Measurements from ENCODE around the gene EGF.

The EGF gene

DNA sequence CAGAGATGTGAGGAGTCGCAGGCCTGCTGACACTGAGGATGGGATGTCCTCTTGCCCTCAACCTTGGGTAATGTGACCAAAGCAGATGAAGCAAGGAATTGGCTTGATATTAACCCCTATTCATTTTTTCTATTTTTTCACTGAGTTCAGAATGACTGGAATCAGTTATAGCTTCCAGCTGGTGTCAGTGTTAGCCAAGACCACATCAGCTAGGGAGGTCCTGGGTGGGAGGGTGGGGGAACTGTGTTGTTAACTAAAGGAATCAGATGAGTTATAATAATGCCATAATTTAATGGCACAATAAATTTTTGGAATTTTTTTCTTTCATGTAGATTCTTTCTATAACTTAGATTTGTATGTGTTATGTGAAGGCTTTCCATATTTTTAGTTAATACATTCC, 91.9 kb downstream of the EGF start:
- TF ChIP-seq POU6F1 (CRISPR knock-in tag; IDR thresholded peaks at IDR 0.05; ENCODE audit: borderline replicate concordance, low read depth) (no peak), ZNF70 (CRISPR knock-in tag; IDR thresholded peaks at IDR 0.05) (peak; percentile 60; the same call in 1 of the 2 replicates)

GRCh38 chr4:110005461-110006056, 92.9 kb downstream of the EGF start:
- ATAC-seq, result peak; percentile 89
- no peak for TF ChIP-seq ZFP3 (CRISPR knock-in tag; IDR thresholded peaks at IDR 0.05)
- no peak for TF ChIP-seq GLIS3 (CRISPR knock-in tag; IDR thresholded peaks at IDR 0.05)

More for the DNA sequence above, 91.9 kb downstream of the EGF start:
- no peak for ATAC-seq

GRCh38 chr4:110007217-110007616, 94.5 kb downstream of the EGF start:
- no peak for TF ChIP-seq ZFP30 (CRISPR knock-in tag; IDR thresholded peaks at IDR 0.05)
- TF ChIP-seq CSDC2 (CRISPR knock-in tag; IDR thresholded peaks at IDR 0.05), result no peak
- TF ChIP-seq POU6F1 (CRISPR knock-in tag; IDR thresholded peaks at IDR 0.05; ENCODE audit: borderline replicate concordance, low read depth), result no peak
- TF ChIP-seq SNAI2 (CRISPR knock-in tag; IDR thresholded peaks at IDR 0.05), result no peak
- no peak for TF ChIP-seq ZNF8 (CRISPR knock-in tag; IDR thresholded peaks at IDR 0.05)
- no peak for TF ChIP-seq ISL1 (CRISPR knock-in tag; IDR thresholded peaks at IDR 0.05)
- no peak for TF ChIP-seq PPARA (CRISPR knock-in tag; IDR thresholded peaks at IDR 0.05; ENCODE audit: borderline replicate concordance)
- TF ChIP-seq ESRRG (CRISPR knock-in tag; IDR thresholded peaks at IDR 0.05), result no peak
- TF ChIP-seq GLIS3 (CRISPR knock-in tag; IDR thresholded peaks at IDR 0.05), result no peak
- no peak for TF ChIP-seq TCF4 (CRISPR knock-in tag; IDR thresholded peaks at IDR 0.05; ENCODE audit: borderline replicate concordance)
- no peak for TF ChIP-seq OSR1 (CRISPR knock-in tag; IDR thresholded peaks at IDR 0.05)
- no peak for TF ChIP-seq CREB5 (CRISPR knock-in tag; IDR thresholded peaks at IDR 0.05; ENCODE audit: low read depth)
- TF ChIP-seq ARNTL (CRISPR knock-in tag; IDR thresholded peaks at IDR 0.05; ENCODE audit: borderline replicate concordance, low read depth), result no peak
- no peak for TF ChIP-seq ZFP3 (CRISPR knock-in tag; IDR thresholded peaks at IDR 0.05)
- TF ChIP-seq, protein P1, sequence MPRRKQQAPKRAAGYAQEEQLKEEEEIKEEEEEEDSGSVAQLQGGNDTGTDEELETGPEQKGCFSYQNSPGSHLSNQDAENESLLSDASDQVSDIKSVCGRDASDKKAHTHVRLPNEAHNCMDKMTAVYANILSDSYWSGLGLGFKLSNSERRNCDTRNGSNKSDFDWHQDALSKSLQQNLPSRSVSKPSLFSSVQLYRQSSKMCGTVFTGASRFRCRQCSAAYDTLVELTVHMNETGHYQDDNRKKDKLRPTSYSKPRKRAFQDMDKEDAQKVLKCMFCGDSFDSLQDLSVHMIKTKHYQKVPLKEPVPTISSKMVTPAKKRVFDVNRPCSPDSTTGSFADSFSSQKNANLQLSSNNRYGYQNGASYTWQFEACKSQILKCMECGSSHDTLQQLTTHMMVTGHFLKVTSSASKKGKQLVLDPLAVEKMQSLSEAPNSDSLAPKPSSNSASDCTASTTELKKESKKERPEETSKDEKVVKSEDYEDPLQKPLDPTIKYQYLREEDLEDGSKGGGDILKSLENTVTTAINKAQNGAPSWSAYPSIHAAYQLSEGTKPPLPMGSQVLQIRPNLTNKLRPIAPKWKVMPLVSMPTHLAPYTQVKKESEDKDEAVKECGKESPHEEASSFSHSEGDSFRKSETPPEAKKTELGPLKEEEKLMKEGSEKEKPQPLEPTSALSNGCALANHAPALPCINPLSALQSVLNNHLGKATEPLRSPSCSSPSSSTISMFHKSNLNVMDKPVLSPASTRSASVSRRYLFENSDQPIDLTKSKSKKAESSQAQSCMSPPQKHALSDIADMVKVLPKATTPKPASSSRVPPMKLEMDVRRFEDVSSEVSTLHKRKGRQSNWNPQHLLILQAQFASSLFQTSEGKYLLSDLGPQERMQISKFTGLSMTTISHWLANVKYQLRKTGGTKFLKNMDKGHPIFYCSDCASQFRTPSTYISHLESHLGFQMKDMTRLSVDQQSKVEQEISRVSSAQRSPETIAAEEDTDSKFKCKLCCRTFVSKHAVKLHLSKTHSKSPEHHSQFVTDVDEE (CRISPR knock-in tag; IDR thresholded peaks at IDR 0.05), result no peak
- no peak for TF ChIP-seq RARB (CRISPR knock-in tag; IDR thresholded peaks at IDR 0.05)
- TF ChIP-seq ZC3H10 (CRISPR knock-in tag; IDR thresholded peaks at IDR 0.05), result no peak
- no peak for TF ChIP-seq TOX (CRISPR knock-in tag; IDR thresholded peaks at IDR 0.05; ENCODE audit: borderline replicate concordance)
- no peak for TF ChIP-seq ZNF70 (CRISPR knock-in tag; IDR thresholded peaks at IDR 0.05)
- TF ChIP-seq BACH2 (CRISPR knock-in tag; IDR thresholded peaks at IDR 0.05; ENCODE audit: borderline replicate concordance), result no peak
- no peak for ATAC-seq

DNA sequence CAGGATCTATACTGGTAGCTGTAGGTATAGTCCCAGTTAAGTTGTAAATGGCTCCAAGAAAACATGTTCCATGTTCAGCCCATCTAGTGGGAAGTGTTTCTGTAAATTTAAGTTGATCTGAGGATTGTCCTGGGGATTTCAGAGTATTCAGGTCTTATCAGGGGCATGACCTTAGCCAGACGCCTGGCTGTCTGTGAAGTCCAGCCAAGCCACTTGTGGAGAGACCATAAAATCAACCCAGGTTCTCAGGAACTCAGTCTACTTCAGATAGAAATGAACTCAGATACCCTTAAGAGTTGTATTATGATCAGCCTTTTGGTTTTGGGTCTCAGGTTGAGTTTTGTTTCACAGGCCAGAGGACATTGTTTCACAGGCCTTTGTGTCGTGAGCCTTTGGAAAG, 95.9 kb downstream of the EGF start:
- no peak for ATAC-seq
- TF ChIP-seq POU6F1 (CRISPR knock-in tag; IDR thresholded peaks at IDR 0.05; ENCODE audit: borderline replicate concordance, low read depth) (no peak), ESRRG (CRISPR knock-in tag; IDR thresholded peaks at IDR 0.05) (no peak), ZNF70 (CRISPR knock-in tag; IDR thresholded peaks at IDR 0.05) (no peak), ZNF565 (CRISPR knock-in tag; conservative IDR thresholded peaks at IDR 0.05; ENCODE audit: low read depth) (no peak), PATZ1 (CRISPR knock-in tag; IDR thresholded peaks at IDR 0.05; ENCODE audit: borderline replicate concordance) (no peak), ZFP30 (CRISPR knock-in tag; IDR thresholded peaks at IDR 0.05) (no peak), TOX (CRISPR knock-in tag; IDR thresholded peaks at IDR 0.05; ENCODE audit: borderline replicate concordance) (no peak), CSDC2 (CRISPR knock-in tag; IDR thresholded peaks at IDR 0.05) (no peak), OSR1 (CRISPR knock-in tag; IDR thresholded peaks at IDR 0.05) (no peak), GLIS3 (CRISPR knock-in tag; IDR thresholded peaks at IDR 0.05) (no peak)
- TF ChIP-seq, protein P1 (CRISPR knock-in tag; IDR thresholded peaks at IDR 0.05), result no peak

Data from SK-N-SH treated with all-trans-retinoic acid at 6 μM for 48 hours (cell line).